Fibroblast of skin of left quadriceps (primary cell): Measurements from ENCODE around the gene FAM149B1.
"Not testable (repeated sequence)": the region's sequence is repeated elsewhere in the genome, so short reads cannot be mapped to it uniquely, and the experiment has no call there.

Experiments
- DNase-seq, 2 experiments: peaks; one replicate each; pipeline ENCODE4 v3.0.0-alpha.2; 2013; ENCODE audit warnings: low read depth in 2 of 2

FAM149B1 gene

GRCh38 chr10:73167783-73168464 is at the start of gene FAM149B1, which contains the start of gene ECD:
FAM149B1 (plus strand) TSS chr10:73168119; CDS start chr10:73168340, 221 bp downstream.
ECD (minus strand) TSS chr10:73168008; CDS start chr10:73163937, 4,071 bp downstream.
- peak; percentile 85 to 87 for DNase-seq

- no peak for DNase-seq
Measured at GRCh38 chr10:73119457-73119856, 48.5 kb upstream of the FAM149B1 start.

- DNase-seq = no peak
Measured at GRCh38 chr10:73119952-73120351, 48.0 kb upstream of the FAM149B1 start.

GRCh38 chr10:73126343-73126742 is 41.6 kb upstream of the FAM149B1 start:
- no peak for DNase-seq

GRCh38 chr10:73131301-73131700 is 36.6 kb upstream of the FAM149B1 start:
- DNase-seq = no peak

GRCh38 chr10:73131913-73132686 is 35.8 kb upstream of the FAM149B1 start:
- DNase-seq = no peak

- no peak for DNase-seq
Measured at GRCh38 chr10:73134727-73135126, 33.2 kb upstream of the FAM149B1 start.

GRCh38 chr10:73136627-73137026 is 31.3 kb upstream of the FAM149B1 start:
- no peak for DNase-seq

- no peak for DNase-seq
Measured at GRCh38 chr10:73139251-73139650, 28.7 kb upstream of the FAM149B1 start.

GRCh38 chr10:73141603-73142002 is 26.3 kb upstream of the FAM149B1 start:
- no peak for DNase-seq

GRCh38 chr10:73150633-73151413 is 17.1 kb upstream of the FAM149B1 start:
- DNase-seq = not testable (repeated sequence)

- DNase-seq = no peak
Measured at GRCh38 chr10:73152009-73152408, 15.9 kb upstream of the FAM149B1 start.

GRCh38 chr10:73156054-73156453 is 11.9 kb upstream of the FAM149B1 start:
- DNase-seq = no peak

- DNase-seq = no peak
Measured at GRCh38 chr10:73159038-73159648, 8.8 kb upstream of the FAM149B1 start.

- DNase-seq = no peak
Measured at GRCh38 chr10:73161079-73161478, 6.8 kb upstream of the FAM149B1 start.

- no peak for DNase-seq
Measured at GRCh38 chr10:73161662-73162061, 6.3 kb upstream of the FAM149B1 start.

GRCh38 chr10:73163096-73163495 is 4.8 kb upstream of the FAM149B1 start:
- no peak for DNase-seq

- no peak for DNase-seq
Measured at GRCh38 chr10:73166972-73167371, 947 bp upstream of the FAM149B1 start.

- no peak for DNase-seq
Measured at GRCh38 chr10:73167458-73167782, 499 bp upstream of the FAM149B1 start.

- no peak for DNase-seq
Measured at GRCh38 chr10:73168465-73168803, 515 bp downstream of the FAM149B1 start.

GRCh38 chr10:73169320-73169719 is 1.4 kb downstream of the FAM149B1 start:
- no peak for DNase-seq

- no peak for DNase-seq
Measured at GRCh38 chr10:73172867-73173266, 4.9 kb downstream of the FAM149B1 start.
